Lower leg skin (tissue), 3 donors: ENCODE measurements around the gene PLA2G4E.

ENCODE experiments used
- POLR2A ChIP-seq, 2 donors: fragments of 450-650 bp; IDR thresholded peaks; one replicate each; pipeline ENCODE4 v1.6.1; 2016 to 2017; ENCODE audit warnings: antibody characterized with exemption in 2 of 2, mild to moderate bottlenecking in 1 of 2, moderate library complexity in 1 of 2
- TF ChIP-seq, protein P1 (sequence below), 3 donors: fragments of 450-650 bp; IDR thresholded peaks; one replicate each; pipeline ENCODE4 v1.5.1; 2016; ENCODE audit warnings: antibody characterized with exemption in 3 of 3, mild to moderate bottlenecking in 3 of 3, moderate library complexity in 2 of 3

DNA sequence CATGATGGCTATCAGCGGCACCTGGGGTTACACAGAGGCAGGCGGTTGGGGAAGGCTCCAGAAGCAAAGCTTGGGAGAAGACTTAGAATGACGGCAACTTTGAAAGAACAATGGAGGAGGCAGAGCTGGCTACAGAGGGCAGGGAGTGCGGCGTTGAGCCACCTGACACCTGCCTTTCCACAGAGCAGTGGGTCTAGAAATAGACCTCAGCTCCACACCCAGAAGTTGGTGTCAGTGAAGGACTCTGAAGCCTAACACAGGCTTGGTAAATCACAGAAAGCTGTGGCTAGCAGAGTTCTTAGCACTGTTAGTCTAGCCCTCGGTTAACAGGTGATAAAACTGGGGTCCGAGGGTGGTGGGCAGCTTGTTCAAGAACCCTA lies 25.4 kb downstream of the PLA2G4E start:
- no peak for TF ChIP-seq POLR2A (IDR thresholded peaks at IDR 0.05)
- TF ChIP-seq, protein P1, sequence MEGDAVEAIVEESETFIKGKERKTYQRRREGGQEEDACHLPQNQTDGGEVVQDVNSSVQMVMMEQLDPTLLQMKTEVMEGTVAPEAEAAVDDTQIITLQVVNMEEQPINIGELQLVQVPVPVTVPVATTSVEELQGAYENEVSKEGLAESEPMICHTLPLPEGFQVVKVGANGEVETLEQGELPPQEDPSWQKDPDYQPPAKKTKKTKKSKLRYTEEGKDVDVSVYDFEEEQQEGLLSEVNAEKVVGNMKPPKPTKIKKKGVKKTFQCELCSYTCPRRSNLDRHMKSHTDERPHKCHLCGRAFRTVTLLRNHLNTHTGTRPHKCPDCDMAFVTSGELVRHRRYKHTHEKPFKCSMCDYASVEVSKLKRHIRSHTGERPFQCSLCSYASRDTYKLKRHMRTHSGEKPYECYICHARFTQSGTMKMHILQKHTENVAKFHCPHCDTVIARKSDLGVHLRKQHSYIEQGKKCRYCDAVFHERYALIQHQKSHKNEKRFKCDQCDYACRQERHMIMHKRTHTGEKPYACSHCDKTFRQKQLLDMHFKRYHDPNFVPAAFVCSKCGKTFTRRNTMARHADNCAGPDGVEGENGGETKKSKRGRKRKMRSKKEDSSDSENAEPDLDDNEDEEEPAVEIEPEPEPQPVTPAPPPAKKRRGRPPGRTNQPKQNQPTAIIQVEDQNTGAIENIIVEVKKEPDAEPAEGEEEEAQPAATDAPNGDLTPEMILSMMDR (IDR thresholded peaks at IDR 0.05): no peak
